Esophagus squamous epithelium (tissue), 4 donors: Measurements from ENCODE around the gene CNTN1.

Experiments
- CTCF ChIP-seq, 6 experiments: fragments of 450-650 bp in 4 of 6; fragments of 200-600 bp in 2 of 6; sonication (generic) in 2 of 6; IDR thresholded peaks; one replicate each; pipeline ENCODE4 v1.5.1; 2016 to 2019; ENCODE audit warnings: antibody characterized with exemption in 6 of 6, mild to moderate bottlenecking in 4 of 6, moderate library complexity in 4 of 6
- POLR2A ChIP-seq, 4 donors: fragments of 450-650 bp; IDR thresholded peaks; one replicate each; pipeline ENCODE4 v1.6.1; 2017; ENCODE audit warnings: antibody characterized with exemption in 4 of 4, mild to moderate bottlenecking in 4 of 4, moderate library complexity in 3 of 4

GRCh38 chr12:41100572-41100971, 408.3 kb downstream of the CNTN1 start:
- TF ChIP-seq POLR2A (IDR thresholded peaks at IDR 0.05), result no peak
- TF ChIP-seq CTCF (IDR thresholded peaks at IDR 0.05), result no peak
